ENCODE measurements around the gene CCDC87.

Gene CCDC87

DNA sequence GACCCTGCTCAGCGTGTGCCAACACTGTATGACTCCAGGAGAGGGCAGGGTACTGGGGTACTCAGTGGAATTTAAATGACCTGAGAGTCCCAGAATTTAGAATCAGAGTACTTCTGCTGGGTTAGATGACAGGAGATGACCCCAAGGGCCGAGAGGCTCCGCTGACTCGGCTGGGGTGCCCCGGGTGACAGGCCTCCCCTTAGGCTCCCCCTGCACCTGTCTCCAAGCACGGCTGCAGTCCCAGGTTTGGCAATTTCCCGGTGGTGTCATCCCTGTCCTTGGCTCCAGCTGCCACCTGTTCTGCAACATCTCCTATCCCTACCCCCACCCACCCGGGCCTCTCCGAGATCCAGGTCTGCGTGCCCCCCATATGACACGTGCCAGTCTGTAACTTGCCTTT is 44.8 kb downstream of the CCDC87 start:
- no peak overlapping the region for H2AFZ ChIP-seq (ENCODE audit: low read length)
- H3K36me3 ChIP-seq (ENCODE audit: insufficient read depth, low read length), result no peaks in the 10 kb centered on the region
- no peaks in the 10 kb centered on the region for H3K9me2 ChIP-seq (replicated peaks; ENCODE audit: low read depth, low read length)
- H3K4me3 ChIP-seq (ENCODE audit: low read length, poor library complexity, severe bottlenecking), result no peak overlapping the region
- peaks cover 4% of the 10 kb centered on the region; the same call in 1 of the 2 replicates for H3F3A ChIP-seq (ENCODE audit: low read depth)
- TF ChIP-seq, protein P1, sequence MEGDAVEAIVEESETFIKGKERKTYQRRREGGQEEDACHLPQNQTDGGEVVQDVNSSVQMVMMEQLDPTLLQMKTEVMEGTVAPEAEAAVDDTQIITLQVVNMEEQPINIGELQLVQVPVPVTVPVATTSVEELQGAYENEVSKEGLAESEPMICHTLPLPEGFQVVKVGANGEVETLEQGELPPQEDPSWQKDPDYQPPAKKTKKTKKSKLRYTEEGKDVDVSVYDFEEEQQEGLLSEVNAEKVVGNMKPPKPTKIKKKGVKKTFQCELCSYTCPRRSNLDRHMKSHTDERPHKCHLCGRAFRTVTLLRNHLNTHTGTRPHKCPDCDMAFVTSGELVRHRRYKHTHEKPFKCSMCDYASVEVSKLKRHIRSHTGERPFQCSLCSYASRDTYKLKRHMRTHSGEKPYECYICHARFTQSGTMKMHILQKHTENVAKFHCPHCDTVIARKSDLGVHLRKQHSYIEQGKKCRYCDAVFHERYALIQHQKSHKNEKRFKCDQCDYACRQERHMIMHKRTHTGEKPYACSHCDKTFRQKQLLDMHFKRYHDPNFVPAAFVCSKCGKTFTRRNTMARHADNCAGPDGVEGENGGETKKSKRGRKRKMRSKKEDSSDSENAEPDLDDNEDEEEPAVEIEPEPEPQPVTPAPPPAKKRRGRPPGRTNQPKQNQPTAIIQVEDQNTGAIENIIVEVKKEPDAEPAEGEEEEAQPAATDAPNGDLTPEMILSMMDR (conservative IDR thresholded peaks at IDR 0.05; ENCODE audit: low read length), result no peak
- TF ChIP-seq EZH2phosphoT487 (IDR thresholded peaks at IDR 0.05; ENCODE audit: borderline replicate concordance), result no peak
- peaks cover 9% of the 10 kb centered on the region for H3K4me1 ChIP-seq (ENCODE audit: insufficient read depth, low read length, poor library complexity, severe bottlenecking)
- H3K9me3 ChIP-seq (ENCODE audit: insufficient read depth, low read depth, low read length), result no peaks in the 10 kb centered on the region
- no peaks in the 10 kb centered on the region for H3K27me3 ChIP-seq (ENCODE audit: insufficient read depth, low read length, poor library complexity, severe bottlenecking)
- H4K20me1 ChIP-seq (ENCODE audit: insufficient read depth, low read length, poor library complexity, severe bottlenecking), result no peaks in the 10 kb centered on the region
- H3K9ac ChIP-seq (ENCODE audit: low read depth, low read length, poor library complexity, severe bottlenecking), result no peak overlapping the region
- H3K4me2 ChIP-seq (ENCODE audit: low read depth, low read length, poor library complexity, severe bottlenecking), result no peak overlapping the region
- H3K79me2 ChIP-seq (ENCODE audit: insufficient read depth, low read length), result peaks cover 25% of the 10 kb centered on the region

DNA sequence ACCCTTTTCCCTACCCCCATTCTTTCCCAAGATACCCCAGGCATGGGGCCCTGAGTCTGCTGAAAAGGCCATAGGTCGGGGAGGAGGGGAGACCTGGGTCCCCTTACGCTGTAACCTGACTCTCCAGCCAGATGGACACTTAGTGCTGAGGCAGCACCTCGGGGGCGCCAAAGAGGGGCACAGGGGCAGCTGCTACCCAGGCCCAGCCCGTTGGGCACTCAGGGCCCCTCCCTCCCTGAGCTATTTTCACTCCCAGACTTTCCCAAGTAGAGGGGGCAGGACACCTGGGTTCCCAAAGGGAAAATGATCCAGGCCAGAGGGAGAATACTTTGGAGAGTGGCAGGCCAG is 45.2 kb downstream of the CCDC87 start:
- H3K4me2 ChIP-seq (ENCODE audit: low read depth, low read length, poor library complexity, severe bottlenecking), result no peak overlapping the region
- H3K27me3 ChIP-seq (ENCODE audit: insufficient read depth, low read length, poor library complexity, severe bottlenecking), result no peaks in the 10 kb centered on the region
- H2AFZ ChIP-seq (ENCODE audit: low read length), result no peak overlapping the region
- H3K9ac ChIP-seq (ENCODE audit: low read depth, low read length, poor library complexity, severe bottlenecking), result no peak overlapping the region
- H3K9me3 ChIP-seq (ENCODE audit: insufficient read depth, low read depth, low read length), result no peaks in the 10 kb centered on the region
- peaks cover 29% of the 10 kb centered on the region for H3K79me2 ChIP-seq (ENCODE audit: insufficient read depth, low read length)
- H3K36me3 ChIP-seq (ENCODE audit: insufficient read depth, low read length), result no peaks in the 10 kb centered on the region
- TF ChIP-seq, protein P1 (conservative IDR thresholded peaks at IDR 0.05; ENCODE audit: low read length), result no peak
- TF ChIP-seq EZH2phosphoT487 (IDR thresholded peaks at IDR 0.05; ENCODE audit: borderline replicate concordance), result no peak
- peaks cover 10% of the 10 kb centered on the region for H3K4me1 ChIP-seq (ENCODE audit: insufficient read depth, low read length, poor library complexity, severe bottlenecking)
- H3K9me2 ChIP-seq (replicated peaks; ENCODE audit: low read depth, low read length), result no peaks in the 10 kb centered on the region
- no peak overlapping the region for H3K4me3 ChIP-seq (ENCODE audit: low read length, poor library complexity, severe bottlenecking)
- peaks cover 4% of the 10 kb centered on the region; the same call in 1 of the 2 replicates for H3F3A ChIP-seq (ENCODE audit: low read depth)
- no peaks in the 10 kb centered on the region for H4K20me1 ChIP-seq (ENCODE audit: insufficient read depth, low read length, poor library complexity, severe bottlenecking)

DNA sequence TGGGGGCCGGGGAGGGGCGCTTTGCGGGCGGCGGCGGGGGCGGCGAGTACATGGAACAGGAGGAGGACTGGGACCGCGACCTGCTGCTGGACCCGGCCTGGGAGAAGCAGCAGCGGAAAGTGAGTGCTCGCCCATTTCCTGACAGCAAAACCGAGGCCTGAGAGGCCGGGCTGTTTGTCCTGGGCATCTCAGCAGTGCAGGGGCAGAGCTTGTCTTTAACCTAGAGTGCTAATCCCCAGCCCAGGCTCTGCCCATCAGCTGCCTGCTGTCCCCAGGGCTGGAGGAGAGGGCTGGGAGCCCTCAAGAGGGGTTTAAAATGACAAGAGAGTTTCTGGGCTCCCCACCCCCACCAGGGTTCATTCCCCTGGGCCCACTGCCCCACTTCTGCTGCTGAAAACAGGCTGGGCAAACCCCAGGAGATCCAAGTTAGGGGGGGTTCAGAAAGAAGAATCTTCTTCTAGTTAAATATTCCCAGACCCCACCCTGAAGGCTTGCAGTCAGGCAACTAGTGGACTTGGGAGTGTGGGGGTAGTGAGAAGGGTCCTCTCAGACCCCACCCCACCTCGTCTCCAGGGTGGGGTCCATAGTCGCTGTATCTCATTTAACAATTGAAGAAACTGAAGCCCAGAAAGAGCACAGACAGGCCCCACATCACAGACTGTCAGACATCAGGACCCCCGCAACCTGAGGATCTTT is 45.7 kb downstream of the CCDC87 start:
- H3F3A ChIP-seq (ENCODE audit: low read depth), result peaks cover 4% of the 10 kb centered on the region; the same call in 1 of the 2 replicates
- H3K79me2 ChIP-seq (ENCODE audit: insufficient read depth, low read length), result peaks cover 34% of the 10 kb centered on the region
- no peak overlapping the region for H3K4me2 ChIP-seq (ENCODE audit: low read depth, low read length, poor library complexity, severe bottlenecking)
- H4K20me1 ChIP-seq (ENCODE audit: insufficient read depth, low read length, poor library complexity, severe bottlenecking), result no peaks in the 10 kb centered on the region
- no peaks in the 10 kb centered on the region for H3K9me2 ChIP-seq (replicated peaks; ENCODE audit: low read depth, low read length)
- no peaks in the 10 kb centered on the region for H3K27me3 ChIP-seq (ENCODE audit: insufficient read depth, low read length, poor library complexity, severe bottlenecking)
- no peaks in the 10 kb centered on the region for H3K9me3 ChIP-seq (ENCODE audit: insufficient read depth, low read depth, low read length)
- H3K4me3 ChIP-seq (ENCODE audit: low read length, poor library complexity, severe bottlenecking), result no peak overlapping the region
- H3K4me1 ChIP-seq (ENCODE audit: insufficient read depth, low read length, poor library complexity, severe bottlenecking), result peaks cover 16% of the 10 kb centered on the region
- H3K36me3 ChIP-seq (ENCODE audit: insufficient read depth, low read length), result no peaks in the 10 kb centered on the region
- H3K9ac ChIP-seq (ENCODE audit: low read depth, low read length, poor library complexity, severe bottlenecking), result no peak overlapping the region
- TF ChIP-seq EZH2phosphoT487 (IDR thresholded peaks at IDR 0.05; ENCODE audit: borderline replicate concordance), result no peak
- TF ChIP-seq, protein P1 (conservative IDR thresholded peaks at IDR 0.05; ENCODE audit: low read length), result no peak
- H2AFZ ChIP-seq (ENCODE audit: low read length), result no peak overlapping the region

Measured in Loucy (cell line).